Measurements from ENCODE around the gene MYRFL. TPM values are rescaled to one million over a fixed set of nuclear protein-coding genes. Genes with fewer than 3 reads are reported as not detected.

Gene MYRFL
- total RNA-seq, 2 donors from 2014 or later = 0.15 to 0.55 TPM

DNA sequence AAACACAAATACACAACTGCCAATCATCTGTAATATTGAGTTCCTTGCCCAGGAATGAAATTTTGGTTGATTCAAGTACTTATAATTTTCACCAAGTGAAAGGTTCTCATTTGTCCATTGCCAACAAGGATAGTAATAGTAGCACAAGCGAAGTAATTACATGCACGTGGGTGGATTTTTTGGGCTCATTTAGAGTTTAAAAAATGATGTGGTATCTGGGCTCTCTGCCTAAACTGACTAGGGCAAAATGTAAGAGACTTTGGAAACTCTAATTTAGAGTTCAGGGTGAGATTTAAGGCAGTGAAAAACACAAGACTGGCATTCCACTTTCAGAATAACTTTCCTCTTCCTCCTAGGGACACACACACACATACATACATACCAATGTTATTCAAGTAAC, 111.7 kb downstream of the MYRFL start:
- TF ChIP-seq, protein P1, sequence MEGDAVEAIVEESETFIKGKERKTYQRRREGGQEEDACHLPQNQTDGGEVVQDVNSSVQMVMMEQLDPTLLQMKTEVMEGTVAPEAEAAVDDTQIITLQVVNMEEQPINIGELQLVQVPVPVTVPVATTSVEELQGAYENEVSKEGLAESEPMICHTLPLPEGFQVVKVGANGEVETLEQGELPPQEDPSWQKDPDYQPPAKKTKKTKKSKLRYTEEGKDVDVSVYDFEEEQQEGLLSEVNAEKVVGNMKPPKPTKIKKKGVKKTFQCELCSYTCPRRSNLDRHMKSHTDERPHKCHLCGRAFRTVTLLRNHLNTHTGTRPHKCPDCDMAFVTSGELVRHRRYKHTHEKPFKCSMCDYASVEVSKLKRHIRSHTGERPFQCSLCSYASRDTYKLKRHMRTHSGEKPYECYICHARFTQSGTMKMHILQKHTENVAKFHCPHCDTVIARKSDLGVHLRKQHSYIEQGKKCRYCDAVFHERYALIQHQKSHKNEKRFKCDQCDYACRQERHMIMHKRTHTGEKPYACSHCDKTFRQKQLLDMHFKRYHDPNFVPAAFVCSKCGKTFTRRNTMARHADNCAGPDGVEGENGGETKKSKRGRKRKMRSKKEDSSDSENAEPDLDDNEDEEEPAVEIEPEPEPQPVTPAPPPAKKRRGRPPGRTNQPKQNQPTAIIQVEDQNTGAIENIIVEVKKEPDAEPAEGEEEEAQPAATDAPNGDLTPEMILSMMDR (conservative IDR thresholded peaks at IDR 0.05) = no peak
- WGBS, 2 experiments (ENCODE audit: insufficient coverage in 1 of 2, insufficient read length in 1 of 2) = 80 to 89% methylated on average over 1 to 2 of the region's 2 CpGs
- H3K9ac ChIP-seq (ENCODE audit: extremely low read depth, low read length, poor library complexity, severe bottlenecking) = no peak overlapping the region
- peaks cover 11% of the 10 kb centered on the region for H3K4me1 ChIP-seq (ENCODE audit: control insufficient read depth, insufficient read depth, low read length)
- no peak overlapping the region for H3K4me3 Mint-ChIP-seq
- H3K4me3 ChIP-seq (ENCODE audit: low read length) = no peak overlapping the region
- H3K27me3 Mint-ChIP-seq (ENCODE audit: insufficient read depth) = no peaks in the 10 kb centered on the region
- H3K9me3 Mint-ChIP-seq = peaks cover 15% of the 10 kb centered on the region
- no peaks in the 10 kb centered on the region for H3K36me3 ChIP-seq (ENCODE audit: control insufficient read depth, insufficient read depth, low read length)
- no peaks in the 10 kb centered on the region for H3K9me3 ChIP-seq (ENCODE audit: control insufficient read depth, low read length)
- H3K4me1 Mint-ChIP-seq = peaks cover 40% of the 10 kb centered on the region
- H3K36me3 Mint-ChIP-seq (ENCODE audit: low read depth) = peaks cover 3% of the 10 kb centered on the region
- H3K27ac Mint-ChIP-seq = no peak overlapping the region
- no peak for DNase-seq
- no peak overlapping the region for H3K27ac ChIP-seq (ENCODE audit: low read depth, low read length)
- no peaks in the 10 kb centered on the region for H3K27me3 ChIP-seq (ENCODE audit: control insufficient read depth, insufficient read depth, low read length, poor library complexity, severe bottlenecking)

DNA sequence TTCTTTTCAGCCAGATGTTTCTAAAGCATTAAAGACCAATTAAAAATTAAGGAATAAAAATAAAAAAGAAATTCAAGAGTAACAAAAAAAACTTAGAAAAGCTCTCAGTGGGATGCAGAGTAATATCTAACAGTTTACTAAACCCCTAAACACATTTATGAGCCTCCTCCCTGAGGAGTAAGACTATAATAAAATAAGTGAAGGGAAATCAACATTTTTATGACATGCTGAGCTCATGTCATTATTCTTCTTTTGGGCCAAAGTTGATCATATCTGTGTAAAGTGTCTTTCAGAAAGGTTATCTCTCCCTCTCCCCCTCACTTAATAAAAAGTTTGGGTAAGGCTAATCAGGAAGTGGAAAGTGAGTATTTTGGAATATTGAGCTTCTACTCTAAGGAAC, 122.1 kb downstream of the MYRFL start:
- no peak overlapping the region for H3K4me3 Mint-ChIP-seq

DNA sequence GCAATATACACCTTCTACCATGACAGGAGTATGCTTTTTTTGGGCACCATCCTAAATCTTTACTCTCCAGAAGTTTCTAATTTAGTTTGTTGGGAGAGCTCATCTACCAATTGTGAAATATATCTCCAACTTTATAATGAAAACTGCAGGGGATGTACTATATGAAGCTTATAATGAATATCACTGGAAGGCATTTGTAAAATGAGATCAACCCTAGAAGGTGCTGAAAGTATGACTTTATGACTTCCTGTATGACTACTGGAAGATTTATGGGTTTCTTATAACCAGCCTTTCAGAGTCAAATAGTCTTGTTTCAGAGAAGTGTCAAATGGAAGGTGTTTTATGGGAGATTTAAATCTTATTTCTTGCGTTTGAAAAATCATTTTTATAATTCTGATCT, 122.9 kb downstream of the MYRFL start:
- WGBS, 2 experiments (ENCODE audit: insufficient coverage in 1 of 2, insufficient read length in 1 of 2) = 100% methylated on average over 1 of the region's 1 CpG; no CpG with 5 or more reads in 1 of the 2 experiments
- Histone ChIP-seq H3K9me3 (ENCODE audit: control insufficient read depth, low read length) (peaks cover 3% of the 10 kb centered on the region), H3K4me3 (ENCODE audit: low read length) (no peak overlapping the region), H3K27ac (ENCODE audit: low read depth, low read length) (no peak overlapping the region), H3K4me1 (ENCODE audit: control insufficient read depth, insufficient read depth, low read length) (no peaks in the 10 kb centered on the region), H3K36me3 (ENCODE audit: control insufficient read depth, insufficient read depth, low read length) (no peaks in the 10 kb centered on the region), H3K9ac (ENCODE audit: extremely low read depth, low read length, poor library complexity, severe bottlenecking) (no peak overlapping the region), H3K27me3 (ENCODE audit: control insufficient read depth, insufficient read depth, low read length, poor library complexity, severe bottlenecking) (no peaks in the 10 kb centered on the region)
- H3K36me3 Mint-ChIP-seq (ENCODE audit: low read depth) = no peaks in the 10 kb centered on the region
- H3K4me3 Mint-ChIP-seq = no peak overlapping the region
- TF ChIP-seq, protein P1 (conservative IDR thresholded peaks at IDR 0.05) = no peak
- H3K27me3 Mint-ChIP-seq (ENCODE audit: insufficient read depth) = no peaks in the 10 kb centered on the region
- H3K27ac Mint-ChIP-seq = no peak overlapping the region
- H3K9me3 Mint-ChIP-seq = peaks cover 5% of the 10 kb centered on the region
- peaks cover 16% of the 10 kb centered on the region for H3K4me1 Mint-ChIP-seq
- no peak for DNase-seq

More for the DNA sequence above, 122.1 kb downstream of the MYRFL start:
- Mint-ChIP-seq H3K9me3 (peaks cover 5% of the 10 kb centered on the region), H3K27me3 (ENCODE audit: insufficient read depth) (no peaks in the 10 kb centered on the region), H3K27ac (no peak overlapping the region), H3K36me3 (ENCODE audit: low read depth) (no peaks in the 10 kb centered on the region), H3K4me1 (peaks cover 9% of the 10 kb centered on the region)
- no peaks in the 10 kb centered on the region for H3K4me1 ChIP-seq (ENCODE audit: control insufficient read depth, insufficient read depth, low read length)
- no peaks in the 10 kb centered on the region for H3K27me3 ChIP-seq (ENCODE audit: control insufficient read depth, insufficient read depth, low read length, poor library complexity, severe bottlenecking)
- no peak for DNase-seq
- H3K4me3 ChIP-seq (ENCODE audit: low read length) = no peak overlapping the region
- H3K9ac ChIP-seq (ENCODE audit: extremely low read depth, low read length, poor library complexity, severe bottlenecking) = no peak overlapping the region
- H3K36me3 ChIP-seq (ENCODE audit: control insufficient read depth, insufficient read depth, low read length) = no peaks in the 10 kb centered on the region
- H3K27ac ChIP-seq (ENCODE audit: low read depth, low read length) = no peak overlapping the region
- H3K9me3 ChIP-seq (ENCODE audit: control insufficient read depth, low read length) = peaks cover 3% of the 10 kb centered on the region
- TF ChIP-seq, protein P1 (conservative IDR thresholded peaks at IDR 0.05) = no peak
